Keratinocyte (primary cell): Measurements from ENCODE around the gene ABHD16A.

Experiments
- EZH2 ChIP-seq: IDR thresholded peaks from one replicate; pipeline ENCODE4 v1.6.1; 2012; ENCODE audit warnings: inconsistent platforms, mild to moderate bottlenecking, low read length, moderate library complexity
- TF ChIP-seq, protein P1 (sequence below), 3 experiments: IDR thresholded peaks in 1 of 3; conservative IDR thresholded peaks in 1 of 3; optimal IDR thresholded peaks in 1 of 3; 2 replicates in 2 of 3; 3 replicates in 1 of 3; pipeline versions ENCODE3 to v1.5.1; 2011; ENCODE audit warnings: low read length in 3 of 3, mild to moderate bottlenecking in 3 of 3, moderate library complexity in 2 of 3, control low read depth in 1 of 3, inconsistent platforms in 1 of 3; ENCODE audit not compliant: insufficient read depth in 2 of 3; ENCODE audit errors: extremely low read depth in 1 of 3

DNA sequence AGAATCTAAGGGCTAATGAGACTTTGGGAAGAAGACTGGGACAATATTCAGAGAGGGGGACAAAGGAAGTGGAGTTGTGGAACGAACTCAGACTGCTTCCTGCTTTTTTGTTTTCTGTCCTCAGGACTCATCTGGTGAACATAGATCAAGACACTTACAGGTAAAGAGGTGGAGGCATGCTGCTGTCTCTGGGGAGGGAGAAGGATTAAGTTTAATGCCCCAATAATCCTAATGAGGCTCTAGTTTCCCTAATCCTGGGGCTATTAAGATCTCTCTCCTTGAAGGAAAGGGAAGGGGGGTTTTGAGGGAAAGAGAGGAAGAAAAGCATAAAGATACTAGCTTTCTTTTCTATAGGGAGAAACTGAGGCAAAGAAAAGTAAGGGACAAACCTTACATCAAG lies 41.3 kb upstream of the ABHD16A start:
- TF ChIP-seq, protein P1, sequence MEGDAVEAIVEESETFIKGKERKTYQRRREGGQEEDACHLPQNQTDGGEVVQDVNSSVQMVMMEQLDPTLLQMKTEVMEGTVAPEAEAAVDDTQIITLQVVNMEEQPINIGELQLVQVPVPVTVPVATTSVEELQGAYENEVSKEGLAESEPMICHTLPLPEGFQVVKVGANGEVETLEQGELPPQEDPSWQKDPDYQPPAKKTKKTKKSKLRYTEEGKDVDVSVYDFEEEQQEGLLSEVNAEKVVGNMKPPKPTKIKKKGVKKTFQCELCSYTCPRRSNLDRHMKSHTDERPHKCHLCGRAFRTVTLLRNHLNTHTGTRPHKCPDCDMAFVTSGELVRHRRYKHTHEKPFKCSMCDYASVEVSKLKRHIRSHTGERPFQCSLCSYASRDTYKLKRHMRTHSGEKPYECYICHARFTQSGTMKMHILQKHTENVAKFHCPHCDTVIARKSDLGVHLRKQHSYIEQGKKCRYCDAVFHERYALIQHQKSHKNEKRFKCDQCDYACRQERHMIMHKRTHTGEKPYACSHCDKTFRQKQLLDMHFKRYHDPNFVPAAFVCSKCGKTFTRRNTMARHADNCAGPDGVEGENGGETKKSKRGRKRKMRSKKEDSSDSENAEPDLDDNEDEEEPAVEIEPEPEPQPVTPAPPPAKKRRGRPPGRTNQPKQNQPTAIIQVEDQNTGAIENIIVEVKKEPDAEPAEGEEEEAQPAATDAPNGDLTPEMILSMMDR (optimal IDR thresholded peaks at IDR 0.05 in 1 of 3, IDR thresholded peaks at IDR 0.05 in 1 of 3, conservative IDR thresholded peaks at IDR 0.05 in 1 of 3; ENCODE audit: extremely low read depth in 1 of 3, insufficient read depth in 2 of 3, low read length in 3 of 3) = no peak
- TF ChIP-seq EZH2 = no peak
